Left lung (tissue), 14 donors: Measurements from ENCODE around the gene ADM5. TPM values are rescaled to one million over a fixed set of nuclear protein-coding genes. Genes with fewer than 3 reads are reported as not detected.

Experiments used
- ATAC-seq: fragments of 200-7000 bp; cut with Tn5 transposase; one replicate; pipeline ENCODE4 v1.9.1; 2020; ENCODE audit warnings: moderate library complexity
- DNase-seq, 4 donors: peaks; one replicate each; pipeline ENCODE4 v3.0.0-alpha.2; 2013 to 2020
- H3K27ac ChIP-seq, 2 donors: fragments of 200-600 bp; sonication (generic) in 1 of 2; one replicate each; pipeline versions ENCODE4 v1.5.0 to v1.8.0; 2020 to 2021
- H3K27me3 ChIP-seq, 2 donors: fragments of 200-600 bp; sonication (generic) in 1 of 2; one replicate each; pipeline versions ENCODE4 v1.5.0 to v1.8.0; 2020 to 2021
- H3K36me3 ChIP-seq, 2 donors: fragments of 200-600 bp; sonication (generic) in 1 of 2; one replicate each; pipeline versions ENCODE4 v1.5.0 to v1.8.0; 2020 to 2021
- H3K4me1 ChIP-seq, 2 donors: fragments of 200-600 bp; one replicate each; pipeline ENCODE4 v1.8.0; 2021
- H3K4me3 ChIP-seq, 2 donors: fragments of 200-600 bp; sonication (generic) in 1 of 2; one replicate each; pipeline versions ENCODE4 v1.5.0 to v1.8.0; 2020 to 2021; ENCODE audit warnings: mild to moderate bottlenecking in 1 of 2
- H3K9me3 ChIP-seq, 2 donors: fragments of 200-600 bp; sonication (generic) in 1 of 2; one replicate each; pipeline versions ENCODE4 v1.5.0 to v1.8.0; 2020 to 2021
- intact Hi-C, 2 donors: fragments of 100-400 bp; cut with DNase I; formaldehyde crosslinking; loops; one replicate each; pipeline versions ENCODE4 v1.11.2 to v1.14.2; 2022
- long read RNA-seq, 12 donors: library from polyadenylated mRNA in 2 of 12; unstranded in 2 of 12; transcript quantifications; one replicate each; pipeline ENCODE4 v2.0.0 and lab custom pipeline, GENCODE V29; 2019 to 2026
- polyA plus RNA-seq, 6 donors: library from polyadenylated mRNA; unstranded; fragments of 120-200 nt; gene quantifications; one replicate each; pipeline ENCODE4 v1.2.1, GENCODE V29; 2013; ENCODE audit not compliant: insufficient read length in 6 of 6
- total RNA-seq, 2 donors: library from RNA; stranded (reverse); fragmentation: NEBNext Ultra II Directional; extraction: Animal tissue kit (Norgen Biotek cat#: 25700); gene quantifications; one replicate each; pipeline ENCODE4 v1.2.1, GENCODE V29; 2021
- TF ChIP-seq, protein P1 (sequence below), 2 donors: fragments of 200-600 bp; sonication (generic) in 1 of 2; IDR thresholded peaks; one replicate each; pipeline versions ENCODE4 v1.5.0 to v1.8.0; 2021; ENCODE audit warnings: antibody characterized with exemption in 2 of 2
- donor health status: DM: no; HTN: yes; CAD: no.
- donor health status: DM: no; HTN: no; CAD: no.

Gene ADM5, protein sequence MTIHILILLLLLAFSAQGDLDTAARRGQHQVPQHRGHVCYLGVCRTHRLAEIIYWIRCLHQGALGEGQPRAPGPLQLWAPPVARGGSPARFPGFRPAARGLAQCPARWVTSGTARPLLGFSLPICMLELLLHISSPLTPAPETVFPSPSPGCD
- total RNA-seq (1 to 10 TPM in 1 of 2 donors, under 1 TPM in 1; 0.93 to 2.0 TPM), polyA plus RNA-seq (1 to 10 TPM; 1.2 to 2.6 (median 1.9) TPM)
- long read RNA-seq, donor 1, partial matches to known transcripts, result 0 of 4 reads
- long read RNA-seq, donor 1, other reads (novel, unspliced or antisense), result 0 of 4 reads
- long read RNA-seq, donor 2, partial matches to known transcripts, result 0 of 2 reads
- long read RNA-seq, donor 2, other reads (novel, unspliced or antisense), result 0 of 2 reads
- long read RNA-seq, donor 3, result 0 reads
- long read RNA-seq, donor 4, partial matches to known transcripts, result 0 of 3 reads
- long read RNA-seq, donor 4, other reads (novel, unspliced or antisense), result 0 of 3 reads
- long read RNA-seq, donor 5, partial matches to known transcripts, result 0 of 2 reads
- long read RNA-seq, donor 5, other reads (novel, unspliced or antisense), result 0 of 2 reads
- long read RNA-seq, donor 6, partial matches to known transcripts, result 0 of 3 reads
- long read RNA-seq, donor 6, other reads (novel, unspliced or antisense), result 0 of 3 reads
- long read RNA-seq, donor 7, partial matches to known transcripts, result 0 of 1 reads
- long read RNA-seq, donor 7, other reads (novel, unspliced or antisense), result 0 of 1 reads
- long read RNA-seq, donor 8, transcript ADM5-201 (2 exons, 1,718 nt), result major isoform, 5 of 5 reads
- long read RNA-seq, donor 8, partial matches to known transcripts, result 0 of 5 reads
- long read RNA-seq, donor 8, other reads (novel, unspliced or antisense), result 0 of 5 reads
- long read RNA-seq, donor 9, result 0 reads
- long read RNA-seq, donor 10, transcript ADM5-201 (2 exons, 1,718 nt), result major isoform, 6 of 6 reads
- long read RNA-seq, donor 10, partial matches to known transcripts, result 0 of 6 reads
- long read RNA-seq, donor 10, other reads (novel, unspliced or antisense), result 0 of 6 reads
- long read RNA-seq, donor 11, result 0 reads
- long read RNA-seq, donor 12, partial matches to known transcripts, result 0 of 1 reads
- long read RNA-seq, donor 12, other reads (novel, unspliced or antisense), result 0 of 1 reads

DNA sequence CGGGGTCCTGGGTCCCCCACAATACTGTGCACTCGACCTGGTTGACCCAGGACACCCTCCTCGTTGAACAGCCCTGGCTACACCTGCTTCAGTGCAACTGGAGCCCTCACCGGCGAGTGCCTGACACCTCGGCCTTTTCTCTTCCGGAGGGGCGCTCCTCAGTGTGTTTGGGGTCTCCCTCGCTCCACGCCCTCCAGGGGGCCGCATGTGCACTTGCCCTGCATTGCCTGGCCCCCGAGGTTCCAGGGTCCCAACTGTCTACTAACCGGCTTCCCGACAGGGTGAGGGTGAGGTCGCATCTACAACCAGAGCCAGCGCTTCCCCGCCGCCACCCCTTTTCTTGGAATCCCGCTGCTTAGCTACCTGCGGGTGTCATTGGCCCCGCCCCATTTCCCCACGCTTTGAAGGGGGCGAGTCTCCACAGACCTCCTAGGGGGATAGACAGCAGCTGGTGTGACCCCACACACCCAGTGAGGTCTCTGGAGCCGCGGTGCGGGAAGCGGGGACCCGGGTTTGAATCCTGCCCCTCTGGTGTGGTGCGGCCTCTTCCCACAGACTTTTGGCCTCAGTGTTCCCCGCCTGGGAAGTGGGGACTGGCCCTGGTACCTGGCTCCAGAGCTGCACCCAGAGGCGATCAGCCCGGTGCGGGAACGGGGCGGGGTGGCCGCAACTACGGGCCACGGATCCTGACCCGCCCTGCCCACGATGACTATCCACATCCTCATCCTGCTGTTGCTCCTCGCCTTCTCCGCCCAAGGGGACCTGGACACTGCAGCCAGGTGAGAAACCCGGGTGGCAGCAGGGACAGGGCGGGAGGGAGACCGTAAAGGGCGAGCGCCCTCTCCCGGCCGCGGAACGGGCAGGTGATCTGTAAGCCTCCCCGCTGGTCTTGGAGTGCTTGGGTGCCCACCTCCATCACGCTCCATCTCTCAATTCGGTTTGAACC, at the start of gene ADM5:
Gene ADM5 (plus strand): TSS at position 462 of the 946 bp plus-strand sequence. CDS start 244 bp downstream, at position 706.
- intact Hi-C loops, result no loop called here
- Histone ChIP-seq H3K36me3 (peaks cover 0 to 41% of the 10 kb centered on the region in 2 donors), H3K27me3 (peaks cover 4 to 44% of the 10 kb centered on the region in 2 donors), H3K4me1 (peaks cover 13 to 35% of the 10 kb centered on the region in 2 donors), H3K27ac (peak within 1 kb of the TSS; percentile 61 to 62), H3K4me3 (peak within 1 kb of the TSS; percentile 39), H3K9me3 (no peaks in the 10 kb centered on the region)
- TF ChIP-seq, protein P1, sequence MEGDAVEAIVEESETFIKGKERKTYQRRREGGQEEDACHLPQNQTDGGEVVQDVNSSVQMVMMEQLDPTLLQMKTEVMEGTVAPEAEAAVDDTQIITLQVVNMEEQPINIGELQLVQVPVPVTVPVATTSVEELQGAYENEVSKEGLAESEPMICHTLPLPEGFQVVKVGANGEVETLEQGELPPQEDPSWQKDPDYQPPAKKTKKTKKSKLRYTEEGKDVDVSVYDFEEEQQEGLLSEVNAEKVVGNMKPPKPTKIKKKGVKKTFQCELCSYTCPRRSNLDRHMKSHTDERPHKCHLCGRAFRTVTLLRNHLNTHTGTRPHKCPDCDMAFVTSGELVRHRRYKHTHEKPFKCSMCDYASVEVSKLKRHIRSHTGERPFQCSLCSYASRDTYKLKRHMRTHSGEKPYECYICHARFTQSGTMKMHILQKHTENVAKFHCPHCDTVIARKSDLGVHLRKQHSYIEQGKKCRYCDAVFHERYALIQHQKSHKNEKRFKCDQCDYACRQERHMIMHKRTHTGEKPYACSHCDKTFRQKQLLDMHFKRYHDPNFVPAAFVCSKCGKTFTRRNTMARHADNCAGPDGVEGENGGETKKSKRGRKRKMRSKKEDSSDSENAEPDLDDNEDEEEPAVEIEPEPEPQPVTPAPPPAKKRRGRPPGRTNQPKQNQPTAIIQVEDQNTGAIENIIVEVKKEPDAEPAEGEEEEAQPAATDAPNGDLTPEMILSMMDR (IDR thresholded peaks at IDR 0.05), result peak; percentile 13 to 45
- ATAC-seq (peak; percentile 74), DNase-seq (peak in 1 of 4 donors; percentile 64)

DNA sequence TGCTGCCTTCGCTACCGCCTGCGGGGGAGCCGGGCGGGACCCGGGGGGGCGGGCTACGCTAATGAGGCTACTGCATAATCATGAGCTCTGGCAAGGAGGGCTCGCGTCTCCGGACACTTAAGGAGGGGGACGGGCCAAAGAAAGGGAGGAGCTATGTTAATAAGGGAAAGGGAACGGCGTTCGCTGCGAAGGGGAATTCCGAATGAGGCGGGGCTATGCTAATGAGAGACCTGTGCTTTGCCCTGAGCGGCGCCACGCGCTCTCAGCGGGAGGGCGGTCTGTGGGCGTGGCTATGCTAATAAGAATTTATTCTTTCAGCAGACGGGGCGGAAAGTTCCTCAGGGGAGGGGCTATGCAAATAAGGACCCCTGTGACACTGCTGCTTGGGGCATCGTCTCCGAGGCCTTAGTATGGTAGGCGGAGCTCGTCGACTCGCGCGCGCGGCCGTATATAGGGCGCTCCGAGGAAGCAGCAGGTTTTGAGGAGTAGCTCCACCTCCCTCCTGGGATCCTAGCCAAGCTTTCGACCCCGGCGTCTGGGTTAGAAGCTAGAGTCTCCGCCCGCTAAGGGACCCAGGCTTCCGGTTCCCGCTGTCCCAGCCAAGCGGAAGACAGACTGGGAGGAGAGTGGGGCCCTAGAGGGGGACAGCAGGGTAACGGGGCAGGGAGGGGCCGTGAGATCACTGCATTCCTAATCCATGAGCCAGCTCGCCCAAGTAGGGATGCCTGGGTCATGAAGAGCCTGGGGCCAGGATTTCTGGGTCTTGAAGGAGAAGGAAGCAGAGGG, 49.1 kb upstream of the ADM5 start, which contains the start of gene RRAS:
Gene RRAS (minus strand): TSS at position 31 of the 786 bp plus-strand sequence. CDS start 45 bp downstream, outside the sequence.
- peaks cover 30 to 74% of the 10 kb centered on the region in 2 donors for H3K4me1 ChIP-seq
- intact Hi-C loops, result no loop called here
- H3K27me3 ChIP-seq, result no peaks in the 10 kb centered on the region
- ATAC-seq (peak; percentile 69), DNase-seq (peak; percentile 99 to 100 (median 100))
- H3K36me3 ChIP-seq, result peaks cover 0 to 10% of the 10 kb centered on the region in 2 donors
- TF ChIP-seq, protein P1 (IDR thresholded peaks at IDR 0.05), result peak in 1 of 2 donors; percentile 11
- no peaks in the 10 kb centered on the region for H3K9me3 ChIP-seq
- H3K4me3 ChIP-seq, result peak within 1 kb of the TSS; percentile 55 to 95
- H3K27ac ChIP-seq, result peak within 1 kb of the TSS; percentile 98 to 100

DNA sequence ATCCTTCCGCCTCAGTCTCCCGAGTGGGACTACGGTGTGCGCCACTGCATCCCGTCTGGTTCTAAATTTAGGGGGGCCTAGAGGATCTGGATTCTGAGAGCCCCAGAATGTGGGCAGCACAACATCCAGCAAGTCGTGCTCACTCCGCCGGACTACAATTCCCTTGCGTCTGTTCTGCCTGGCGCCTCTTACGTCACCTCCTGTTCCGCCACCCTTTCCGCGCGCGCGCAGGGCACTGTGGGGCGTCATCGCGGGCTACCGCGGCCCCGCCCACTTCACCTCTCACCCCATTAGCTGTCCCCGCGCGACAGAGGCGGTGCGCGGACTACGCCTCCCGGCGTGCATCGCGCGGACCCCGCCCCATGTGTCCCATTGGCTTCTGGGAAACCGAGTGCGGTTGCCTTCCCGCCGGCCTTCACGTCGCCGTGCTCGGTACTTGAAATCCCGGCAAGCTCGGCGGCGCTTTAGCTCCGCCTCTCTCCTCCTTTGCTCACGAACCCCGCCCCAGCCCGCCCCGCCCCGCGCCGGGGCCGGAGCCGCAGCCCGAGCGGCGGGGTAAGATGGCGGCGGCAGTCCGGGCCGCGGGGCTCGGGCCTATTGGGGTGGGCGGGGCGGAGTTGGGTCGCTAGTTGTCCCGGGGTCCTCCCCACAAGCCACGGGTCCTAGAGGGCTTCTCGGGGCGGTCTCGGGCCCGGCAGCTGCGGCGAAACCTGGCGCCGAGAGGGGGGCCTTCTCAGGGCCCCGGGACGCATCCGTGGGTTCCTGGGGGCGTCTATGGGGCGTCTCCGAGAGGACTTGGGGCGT, 47.5 kb upstream of the ADM5 start, which contains the start of gene SCAF1:
Gene SCAF1 (plus strand): TSS at position 522 of the 804 bp plus-strand sequence. CDS start 2,818 bp downstream, outside the sequence.
- intact Hi-C loops, result no loop called here
- Histone ChIP-seq H3K4me3 (peak within 1 kb of the TSS; percentile 95 to 97), H3K27ac (peak within 1 kb of the TSS; percentile 98 to 100), H3K36me3 (peaks cover 0 to 22% of the 10 kb centered on the region in 2 donors), H3K4me1 (peaks cover 25 to 58% of the 10 kb centered on the region in 2 donors), H3K27me3 (no peaks in the 10 kb centered on the region), H3K9me3 (no peaks in the 10 kb centered on the region)
- ATAC-seq (peak; percentile 74), DNase-seq (peak; percentile 99 to 100 (median 99))
- TF ChIP-seq, protein P1 (IDR thresholded peaks at IDR 0.05), result no peak
